ENCODE data around the gene CRIP1. TPM values are rescaled to one million over a fixed set of nuclear protein-coding genes. Genes with fewer than 3 reads are reported as not detected.

CRIP1 gene
- total RNA-seq, 1 donor from 2014 or later: not detected

GRCh38 chr14:105440554-105440900, 46.2 kb upstream of the CRIP1 start:
- no peak for TF ChIP-seq CTCF (IDR thresholded peaks at IDR 0.05; ENCODE audit: insufficient read depth, low read length, severe bottlenecking)
- no peak overlapping the region for H3K4me3 ChIP-seq (ENCODE audit: low read depth, low read length)
- peaks cover 32% of the 10 kb centered on the region for H3K36me3 ChIP-seq (ENCODE audit: control insufficient read depth, insufficient read depth, low read length)
- no peak for FAIRE-seq
- DNase-seq (ENCODE audit: low read depth): no peak
- no peaks in the 10 kb centered on the region for H3K27me3 ChIP-seq (ENCODE audit: control insufficient read depth, insufficient read depth, low read length)

DNA sequence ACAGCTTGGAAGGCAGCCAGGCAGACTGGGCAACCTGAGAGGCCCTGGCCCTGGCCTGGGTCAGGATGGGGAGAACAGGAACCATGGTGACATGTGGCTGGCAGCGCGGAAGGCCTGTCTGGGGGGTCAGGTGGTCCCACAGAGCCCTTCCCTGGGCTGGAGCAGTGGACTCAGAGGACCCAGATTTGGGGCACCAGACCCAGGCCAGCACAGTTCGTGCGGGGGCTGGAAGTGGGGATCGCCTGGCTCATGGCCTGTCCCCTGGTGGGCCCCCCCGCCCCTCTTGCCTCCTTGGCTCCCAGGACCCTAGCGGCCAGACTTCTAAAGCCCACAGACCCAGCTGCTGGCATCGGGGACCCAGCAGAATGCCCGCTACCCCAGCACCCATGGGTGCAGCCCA, 45.7 kb upstream of the CRIP1 start:
- H3K27me3 ChIP-seq (ENCODE audit: control insufficient read depth, insufficient read depth, low read length): no peaks in the 10 kb centered on the region
- H3K4me3 ChIP-seq (ENCODE audit: low read depth, low read length): no peak overlapping the region
- FAIRE-seq (no peak), DNase-seq (ENCODE audit: low read depth) (no peak)
- H3K36me3 ChIP-seq (ENCODE audit: control insufficient read depth, insufficient read depth, low read length): peaks cover 33% of the 10 kb centered on the region
- TF ChIP-seq CTCF (IDR thresholded peaks at IDR 0.05; ENCODE audit: insufficient read depth, low read length, severe bottlenecking): no peak

GRCh38 chr14:105442125-105442524, 44.6 kb upstream of the CRIP1 start:
- no peak for DNase-seq (ENCODE audit: low read depth)
- no peak for TF ChIP-seq CTCF (IDR thresholded peaks at IDR 0.05; ENCODE audit: insufficient read depth, low read length, severe bottlenecking)
- H3K4me3 ChIP-seq (ENCODE audit: low read depth, low read length): no peak overlapping the region
- no peak for FAIRE-seq
- H3K36me3 ChIP-seq (ENCODE audit: control insufficient read depth, insufficient read depth, low read length): peaks cover 37% of the 10 kb centered on the region
- no peaks in the 10 kb centered on the region for H3K27me3 ChIP-seq (ENCODE audit: control insufficient read depth, insufficient read depth, low read length)

DNA sequence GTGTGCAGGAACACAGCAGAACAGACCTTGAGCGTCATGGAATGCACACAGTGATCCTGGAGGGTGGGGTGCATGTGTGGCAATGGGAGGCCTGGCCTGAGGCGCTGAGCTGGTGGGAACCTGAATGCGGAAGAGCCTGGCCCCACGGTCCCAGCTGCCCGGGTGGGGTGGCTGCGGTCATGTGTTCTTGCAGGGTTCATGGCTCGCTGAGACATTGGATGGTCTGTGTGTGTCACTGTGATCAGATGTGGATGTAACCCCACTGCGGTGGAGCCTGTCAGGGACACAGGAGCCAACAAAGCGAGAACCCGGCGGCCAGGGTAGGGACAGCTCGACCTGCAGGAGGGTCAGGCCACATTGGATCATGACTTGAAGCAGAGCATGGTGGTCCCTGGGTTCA, 43.9 kb upstream of the CRIP1 start:
- no peak overlapping the region for H3K4me3 ChIP-seq (ENCODE audit: low read depth, low read length)
- H3K36me3 ChIP-seq (ENCODE audit: control insufficient read depth, insufficient read depth, low read length): peaks cover 32% of the 10 kb centered on the region
- no peak for TF ChIP-seq CTCF (IDR thresholded peaks at IDR 0.05; ENCODE audit: insufficient read depth, low read length, severe bottlenecking)
- DNase-seq (ENCODE audit: low read depth) (no peak), FAIRE-seq (no peak)
- no peaks in the 10 kb centered on the region for H3K27me3 ChIP-seq (ENCODE audit: control insufficient read depth, insufficient read depth, low read length)

GRCh38 chr14:105444859-105445258, 41.8 kb upstream of the CRIP1 start:
- Histone ChIP-seq H3K27me3 (ENCODE audit: control insufficient read depth, insufficient read depth, low read length) (no peaks in the 10 kb centered on the region), H3K4me3 (ENCODE audit: low read depth, low read length) (no peak overlapping the region), H3K36me3 (ENCODE audit: control insufficient read depth, insufficient read depth, low read length) (peaks cover 26% of the 10 kb centered on the region)
- TF ChIP-seq CTCF (IDR thresholded peaks at IDR 0.05; ENCODE audit: insufficient read depth, low read length, severe bottlenecking): no peak
- DNase-seq (ENCODE audit: low read depth) (no peak), FAIRE-seq (no peak)

DNA sequence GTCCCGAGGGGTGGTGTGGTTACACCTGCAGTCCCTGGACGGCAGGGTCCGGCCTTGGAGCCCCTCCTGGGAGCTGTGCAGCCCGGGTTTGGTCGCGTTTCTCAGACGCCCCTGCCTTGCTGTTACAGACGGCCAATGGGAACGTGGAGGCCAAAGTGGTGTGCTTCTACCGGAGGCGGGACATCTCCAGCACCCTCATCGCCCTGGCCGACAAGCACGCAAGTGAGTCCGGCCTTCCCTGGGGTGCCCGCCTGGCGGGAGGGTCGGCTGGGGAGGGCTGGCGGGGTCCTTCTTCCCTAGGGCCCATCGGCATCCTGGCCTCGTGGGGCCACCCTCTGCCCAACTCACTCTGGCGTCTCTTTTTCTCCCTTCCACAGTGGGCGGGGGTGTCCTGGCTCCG, 41.4 kb upstream of the CRIP1 start:
- no peak overlapping the region for H3K4me3 ChIP-seq (ENCODE audit: low read depth, low read length)
- FAIRE-seq (no peak), DNase-seq (ENCODE audit: low read depth) (no peak)
- no peak for TF ChIP-seq CTCF (IDR thresholded peaks at IDR 0.05; ENCODE audit: insufficient read depth, low read length, severe bottlenecking)
- peaks cover 27% of the 10 kb centered on the region for H3K36me3 ChIP-seq (ENCODE audit: control insufficient read depth, insufficient read depth, low read length)
- H3K27me3 ChIP-seq (ENCODE audit: control insufficient read depth, insufficient read depth, low read length): no peaks in the 10 kb centered on the region

All from bronchial epithelial cell (primary cell).